Gastrocnemius medialis (tissue), 4 donors: ENCODE measurements around the gene ZNF771. TPM values are rescaled to one million over a fixed set of nuclear protein-coding genes. Genes with fewer than 3 reads are reported as not detected.
"Not testable (repeated sequence)": the region's sequence is repeated elsewhere in the genome, so short reads cannot be mapped to it uniquely, and the experiment has no call there.

Experiments used
- ATAC-seq, 2 donors: fragments of 150-250 bp; one replicate each; pipeline ENCODE4 v1.9.1; 2016
- DNase-seq, 2 donors: peaks; one replicate each; pipeline ENCODE4 v3.0.0-alpha.2; 2019
- H3K27ac ChIP-seq, 4 donors: fragments of 200-600 bp; sonication (generic); 1 replicate in 1 of 4; 2 replicates in 3 of 4; pipeline ENCODE4 v1.5.1; 2016 to 2018; ENCODE audit warnings: mild to moderate bottlenecking in 2 of 4, moderate library complexity in 1 of 4
- H3K27me3 ChIP-seq, 3 donors: fragments of 200-600 bp; sonication (generic) in 2 of 3; 1 replicate in 1 of 3; 2 replicates in 2 of 3; pipeline versions ENCODE4 v1.5.1 to v1.6.0; 2016 to 2019; ENCODE audit warnings: mild to moderate bottlenecking in 1 of 3, moderate library complexity in 1 of 3
- H3K36me3 ChIP-seq, 2 donors: fragments of 200-600 bp; sonication (generic) in 1 of 2; one replicate each; pipeline ENCODE4 v1.5.1; 2017 to 2018
- H3K4me1 ChIP-seq, 2 donors: fragments of 200-600 bp; sonication (generic) in 1 of 2; one replicate each; pipeline ENCODE4 v1.5.1; 2016 to 2017; ENCODE audit warnings: mild to moderate bottlenecking in 2 of 2
- H3K4me3 ChIP-seq, 4 donors: fragments of 200-600 bp; sonication (generic) in 3 of 4; 1 replicate in 1 of 4; 2 replicates in 3 of 4; pipeline ENCODE4 v1.5.1; 2016 to 2019; ENCODE audit warnings: mild to moderate bottlenecking in 2 of 4
- H3K9me3 ChIP-seq, 3 donors: fragments of 200-600 bp; sonication (generic) in 2 of 3; 1 replicate in 1 of 3; 2 replicates in 2 of 3; pipeline ENCODE4 v1.5.1; 2016 to 2019
- POLR2A ChIP-seq, 2 donors: fragments of 450-650 bp; IDR thresholded peaks; one replicate each; pipeline ENCODE4 v1.6.1; 2017; ENCODE audit warnings: antibody characterized with exemption in 2 of 2, mild to moderate bottlenecking in 2 of 2, moderate library complexity in 2 of 2
- in situ Hi-C, 4 donors: fragments of 200-750 bp; cut with MboI; loops; one replicate each; pipeline versions ENCODE4 v1.15.0 to v1.8.0; 2017; ENCODE audit warnings: low sequenced_read_pairs in 4 of 4
- intact Hi-C: fragments of 100-400 bp; cut with DNase I; formaldehyde crosslinking; loops from one replicate; pipeline ENCODE4 v1.15.1; 2023; ENCODE audit warnings: low total_unique reads
- total RNA-seq, 4 donors: library from RNA; depleted of rRNA; stranded (reverse); fragments of >200 nt; gene quantifications; one replicate each; pipeline versions ENCODE4 v1.1.0 to v1.2.3, GENCODE V29; 2016
- TF ChIP-seq, protein P1 (sequence below), 5 experiments: fragments of 450-650 bp in 3 of 5; fragments of 200-600 bp in 2 of 5; sonication (generic) in 2 of 5; IDR thresholded peaks in 4 of 5; conservative IDR thresholded peaks in 1 of 5; 1 replicate in 4 of 5; 2 replicates in 1 of 5; pipeline ENCODE4 v1.5.1; 2016 to 2019; ENCODE audit warnings: antibody characterized with exemption in 5 of 5, mild to moderate bottlenecking in 3 of 5, moderate library complexity in 3 of 5

ZNF771 gene
- total RNA-seq, 4 donors from 2014 or later = 16.7 to 34.1 (median 24.7) TPM

DNA sequence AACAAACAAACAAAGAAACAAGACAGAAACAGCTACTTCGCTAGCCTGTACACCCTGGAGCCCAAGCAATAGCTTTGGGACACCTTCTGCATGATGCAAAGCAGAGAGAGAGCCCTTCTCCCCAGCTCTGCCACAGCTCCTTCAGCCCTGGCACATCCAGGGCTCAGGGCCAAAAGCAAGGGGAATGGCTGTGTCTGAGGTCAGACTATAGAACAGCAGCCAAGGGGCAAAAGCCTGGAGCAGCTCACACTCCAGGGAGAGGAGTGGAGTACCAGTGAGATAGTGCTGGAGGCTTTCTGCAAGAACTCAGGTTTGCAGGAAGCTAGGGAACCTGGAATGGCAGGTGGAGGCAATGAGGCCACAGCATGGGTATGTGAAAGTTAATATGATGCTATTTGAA, 49.9 kb downstream of the ZNF771 start:
- TF ChIP-seq, protein P1, sequence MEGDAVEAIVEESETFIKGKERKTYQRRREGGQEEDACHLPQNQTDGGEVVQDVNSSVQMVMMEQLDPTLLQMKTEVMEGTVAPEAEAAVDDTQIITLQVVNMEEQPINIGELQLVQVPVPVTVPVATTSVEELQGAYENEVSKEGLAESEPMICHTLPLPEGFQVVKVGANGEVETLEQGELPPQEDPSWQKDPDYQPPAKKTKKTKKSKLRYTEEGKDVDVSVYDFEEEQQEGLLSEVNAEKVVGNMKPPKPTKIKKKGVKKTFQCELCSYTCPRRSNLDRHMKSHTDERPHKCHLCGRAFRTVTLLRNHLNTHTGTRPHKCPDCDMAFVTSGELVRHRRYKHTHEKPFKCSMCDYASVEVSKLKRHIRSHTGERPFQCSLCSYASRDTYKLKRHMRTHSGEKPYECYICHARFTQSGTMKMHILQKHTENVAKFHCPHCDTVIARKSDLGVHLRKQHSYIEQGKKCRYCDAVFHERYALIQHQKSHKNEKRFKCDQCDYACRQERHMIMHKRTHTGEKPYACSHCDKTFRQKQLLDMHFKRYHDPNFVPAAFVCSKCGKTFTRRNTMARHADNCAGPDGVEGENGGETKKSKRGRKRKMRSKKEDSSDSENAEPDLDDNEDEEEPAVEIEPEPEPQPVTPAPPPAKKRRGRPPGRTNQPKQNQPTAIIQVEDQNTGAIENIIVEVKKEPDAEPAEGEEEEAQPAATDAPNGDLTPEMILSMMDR (IDR thresholded peaks at IDR 0.05 in 4 of 5, conservative IDR thresholded peaks at IDR 0.05 in 1 of 5) = no peak
- TF ChIP-seq POLR2A (IDR thresholded peaks at IDR 0.05) = no peak
- Histone ChIP-seq H3K4me3 (no peak overlapping the region), H3K4me1 (no peaks in the 10 kb centered on the region), H3K9me3 (no peaks in the 10 kb centered on the region), H3K36me3 (no peaks in the 10 kb centered on the region), H3K27me3 (no peaks in the 10 kb centered on the region), H3K27ac (no peak overlapping the region)
- in situ Hi-C loops = no loop called here
- intact Hi-C loops = no loop called here
- ATAC-seq (no peak), DNase-seq (no peak)

DNA sequence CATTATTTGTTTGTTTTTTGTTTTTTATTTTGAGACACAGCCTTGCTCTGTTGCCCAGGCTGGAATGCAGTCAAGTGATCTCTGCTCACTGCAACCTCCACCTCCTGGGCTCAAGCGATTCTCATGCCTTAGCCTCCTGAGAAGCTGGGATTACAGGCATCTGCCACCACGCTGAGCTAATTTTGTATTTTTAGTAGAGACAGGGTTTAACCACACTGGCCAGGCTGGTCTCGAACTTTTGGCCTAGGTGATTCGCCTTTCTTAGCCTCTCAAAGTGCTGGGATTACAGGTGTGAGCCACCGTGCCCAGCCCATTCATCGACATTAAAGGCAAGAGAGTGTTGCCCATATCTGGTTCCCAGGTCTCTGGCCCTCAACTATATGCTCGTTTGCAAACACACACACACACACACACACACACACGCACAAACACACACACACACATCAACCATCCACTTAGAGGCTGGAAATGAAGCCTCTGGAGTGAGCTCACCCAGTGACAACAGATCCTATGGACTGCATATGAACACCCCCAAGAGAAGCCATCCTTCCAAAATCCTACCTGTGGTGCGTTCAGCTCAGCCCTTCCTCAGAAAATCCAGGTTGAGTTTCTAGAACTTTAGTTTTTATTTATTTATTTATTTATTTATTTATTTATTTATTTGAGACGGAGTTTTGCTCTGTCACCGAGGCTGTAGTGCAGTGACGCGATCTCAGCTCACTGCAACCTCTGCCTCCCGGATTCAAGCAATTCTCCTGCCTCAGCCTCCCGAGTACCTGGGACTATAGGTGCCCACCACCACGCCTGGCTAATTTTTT, 50.5 kb downstream of the ZNF771 start:
- H3K4me3 ChIP-seq = no peak overlapping the region
- no peaks in the 10 kb centered on the region for H3K9me3 ChIP-seq
- in situ Hi-C loops = no loop called here
- DNase-seq (no peak), ATAC-seq (no peak)
- intact Hi-C loops = no loop called here
- no peaks in the 10 kb centered on the region for H3K27me3 ChIP-seq
- no peak for TF ChIP-seq POLR2A (IDR thresholded peaks at IDR 0.05)
- TF ChIP-seq, protein P1 (IDR thresholded peaks at IDR 0.05 in 4 of 5, conservative IDR thresholded peaks at IDR 0.05 in 1 of 5) = no peak
- H3K4me1 ChIP-seq = no peaks in the 10 kb centered on the region
- H3K36me3 ChIP-seq = no peaks in the 10 kb centered on the region
- H3K27ac ChIP-seq = no peak overlapping the region

DNA sequence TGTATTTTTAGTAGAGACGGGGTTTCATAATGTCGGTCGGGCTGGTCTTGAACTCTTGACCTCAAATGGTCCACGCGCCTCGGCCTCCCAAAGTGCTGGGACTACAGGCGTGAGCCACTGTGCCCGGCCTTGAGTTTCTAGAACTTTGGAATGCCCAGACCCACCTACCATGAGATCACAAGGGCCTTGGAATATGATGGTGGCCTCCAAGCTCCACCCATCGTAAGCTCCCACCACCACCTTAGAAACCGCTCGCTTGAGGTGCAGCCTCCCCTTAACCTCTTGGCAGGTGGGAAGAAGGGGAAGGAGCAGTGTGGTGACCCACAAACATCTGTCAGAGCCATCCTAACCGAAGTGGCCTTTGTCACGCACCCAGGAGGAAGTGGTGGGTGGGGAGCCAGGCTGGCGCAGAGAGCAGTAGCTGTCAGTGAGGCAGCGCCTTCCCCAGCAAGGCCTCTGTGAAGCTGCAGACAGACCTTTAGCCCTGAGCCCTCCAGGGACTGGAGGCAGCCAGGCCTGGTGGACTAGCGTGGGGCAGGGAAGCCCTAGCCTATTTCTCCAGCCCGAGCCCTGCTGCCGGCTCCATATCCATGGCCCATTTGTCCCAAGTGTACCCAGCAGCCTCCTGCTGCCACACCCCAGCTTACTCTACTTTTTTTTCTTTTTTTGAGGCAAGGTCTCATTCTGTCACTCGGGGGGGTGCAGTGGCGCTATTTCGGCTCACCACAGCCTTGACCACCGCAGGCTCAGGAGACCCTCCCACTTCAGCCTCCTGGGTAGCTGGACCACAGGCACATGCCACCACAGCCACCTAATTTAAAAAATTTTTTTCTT, 51.4 kb downstream of the ZNF771 start:
- peak in 1 of 2 donors; percentile 36 for ATAC-seq
- Histone ChIP-seq H3K4me3 (no peak overlapping the region), H3K36me3 (no peaks in the 10 kb centered on the region), H3K9me3 (no peaks in the 10 kb centered on the region), H3K27me3 (no peaks in the 10 kb centered on the region), H3K27ac (no peak overlapping the region), H3K4me1 (no peaks in the 10 kb centered on the region)
- peak in 1 of 2 donors; percentile 28 for DNase-seq
- TF ChIP-seq POLR2A (IDR thresholded peaks at IDR 0.05) = no peak
- TF ChIP-seq, protein P1 (IDR thresholded peaks at IDR 0.05 in 4 of 5, conservative IDR thresholded peaks at IDR 0.05 in 1 of 5) = no peak
- in situ Hi-C loops (no loop called here), intact Hi-C loops (no loop called here)

DNA sequence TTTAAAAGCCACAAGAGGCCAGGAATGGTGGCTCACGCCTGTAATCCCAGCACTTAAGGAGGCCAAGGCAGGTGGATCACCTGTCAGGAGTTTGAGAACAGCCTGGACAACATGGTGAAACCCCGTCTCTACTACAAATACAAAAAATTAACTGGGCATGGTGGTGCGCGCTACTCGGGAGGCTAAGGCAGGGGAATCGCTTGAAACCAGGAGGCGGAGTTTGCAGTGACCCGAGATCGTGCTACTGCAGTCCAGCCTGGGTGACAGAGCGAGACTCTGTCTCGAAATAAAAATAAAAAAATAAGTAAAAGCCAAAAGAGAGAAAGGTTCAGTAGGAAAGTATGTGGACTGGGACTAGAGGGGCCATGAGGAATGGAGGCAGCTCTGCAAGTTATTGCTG, 52.0 kb downstream of the ZNF771 start:
- Histone ChIP-seq H3K9me3 (no peaks in the 10 kb centered on the region), H3K27me3 (no peaks in the 10 kb centered on the region), H3K4me3 (no peak overlapping the region), H3K4me1 (no peaks in the 10 kb centered on the region), H3K27ac (no peak overlapping the region), H3K36me3 (no peaks in the 10 kb centered on the region)
- in situ Hi-C loops (no loop called here), intact Hi-C loops (no loop called here)
- no peak for ATAC-seq
- TF ChIP-seq, protein P1 (IDR thresholded peaks at IDR 0.05 in 4 of 5, conservative IDR thresholded peaks at IDR 0.05 in 1 of 5) = no peak
- TF ChIP-seq POLR2A (IDR thresholded peaks at IDR 0.05) = no peak
- DNase-seq = no peak

DNA sequence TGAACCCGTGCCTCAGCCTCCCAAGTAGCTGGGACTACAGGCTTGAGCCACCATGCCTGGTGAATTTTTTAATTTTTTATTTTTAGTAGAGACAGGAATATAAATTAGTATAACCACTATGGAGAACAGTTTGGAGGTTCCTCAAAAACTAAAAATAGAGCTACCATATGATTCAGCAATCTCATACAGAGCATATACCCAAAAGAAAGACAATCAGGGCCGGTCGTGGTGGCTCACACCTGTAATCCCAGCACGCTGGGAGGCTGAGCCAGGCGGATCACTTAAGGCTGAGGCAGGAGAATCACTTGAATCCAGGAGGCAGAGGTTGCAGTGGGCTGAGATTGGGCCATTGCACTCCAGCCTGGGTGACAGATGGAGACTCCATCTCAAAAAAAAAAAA, 54.0 kb downstream of the ZNF771 start:
- in situ Hi-C loops = loop anchor here in 1 of 4 donors (10.0 kb wide), 1 partner anchor 53 kb away; no protein-coding TSS in a partner anchor
- intact Hi-C loops = not testable (repeated sequence)

More for the DNA sequence above, 54.0 kb downstream of the ZNF771 start:
- not testable (repeated sequence) for ATAC-seq, H3K27me3 ChIP-seq, H3K9me3 ChIP-seq, H3K4me1 ChIP-seq, H3K27ac ChIP-seq, H3K36me3 ChIP-seq, H3K4me3 ChIP-seq, DNase-seq
